Esophagus squamous epithelium (tissue), 5 donors: ENCODE measurements around the gene CDC20. TPM values are rescaled to one million over a fixed set of nuclear protein-coding genes. Genes with fewer than 3 reads are reported as not detected.

ENCODE experiments used
- DNase-seq: peaks from one replicate; lab custom pipeline; 2025; lab: John Stamatoyannopoulos, UW
- H3K27ac ChIP-seq, 4 donors: fragments of 200-600 bp; sonication (generic); one replicate each; pipeline ENCODE4 v1.5.1; 2016 to 2019; ENCODE audit warnings: mild to moderate bottlenecking in 1 of 4
- H3K27me3 ChIP-seq, 4 donors: fragments of 200-600 bp; sonication (generic); 1 replicate in 3 of 4; 2 replicates in 1 of 4; pipeline versions ENCODE4 v1.5.1 to v1.6.0; 2017 to 2021; ENCODE audit warnings: antibody characterized with exemption in 1 of 4
- H3K36me3 ChIP-seq, 3 donors: fragments of 200-600 bp; sonication (generic); one replicate each; pipeline ENCODE4 v1.5.1; 2016 to 2019
- H3K4me1 ChIP-seq, 3 donors: fragments of 200-600 bp; sonication (generic); one replicate each; pipeline ENCODE4 v1.5.1; 2017 to 2019
- H3K4me3 ChIP-seq, 4 donors: fragments of 200-600 bp; sonication (generic); 1 replicate in 3 of 4; 2 replicates in 1 of 4; pipeline ENCODE4 v1.5.1; 2016 to 2019; ENCODE audit warnings: mild to moderate bottlenecking in 2 of 4, moderate library complexity in 1 of 4
- H3K9me3 ChIP-seq, 3 donors: fragments of 200-600 bp; sonication (generic); one replicate each; pipeline ENCODE4 v1.5.1; 2016 to 2019
- CTCF ChIP-seq, 6 experiments: fragments of 450-650 bp in 4 of 6; fragments of 200-600 bp in 2 of 6; sonication (generic) in 2 of 6; IDR thresholded peaks; one replicate each; pipeline ENCODE4 v1.5.1; 2016 to 2019; ENCODE audit warnings: antibody characterized with exemption in 6 of 6, mild to moderate bottlenecking in 4 of 6, moderate library complexity in 4 of 6
- POLR2A ChIP-seq, 4 donors: fragments of 450-650 bp; IDR thresholded peaks; one replicate each; pipeline ENCODE4 v1.6.1; 2017; ENCODE audit warnings: antibody characterized with exemption in 4 of 4, mild to moderate bottlenecking in 4 of 4, moderate library complexity in 3 of 4
- WGBS, 2 donors: methylation state at CpG; one replicate each; pipeline ENCODE4 v1.1.5; 2018; 5-methylcytosine and 5-hydroxymethylcytosine counted together
- intact Hi-C: fragments of 100-400 bp; cut with DNase I; formaldehyde crosslinking; loops from one replicate; pipeline ENCODE4 v1.15.0; 2022
- total RNA-seq, 4 donors: library from RNA; depleted of rRNA; stranded (reverse); fragments of >200 nt; gene quantifications; one replicate each; pipeline ENCODE4 v1.1.0, GENCODE V29; 2016
- donor health status: DM: yes; HTN: yes; CAD: no.

The CDC20 gene
- total RNA-seq, 4 donors from 2014 or later, result 16.5 to 96.0 (median 33.6) TPM

DNA sequence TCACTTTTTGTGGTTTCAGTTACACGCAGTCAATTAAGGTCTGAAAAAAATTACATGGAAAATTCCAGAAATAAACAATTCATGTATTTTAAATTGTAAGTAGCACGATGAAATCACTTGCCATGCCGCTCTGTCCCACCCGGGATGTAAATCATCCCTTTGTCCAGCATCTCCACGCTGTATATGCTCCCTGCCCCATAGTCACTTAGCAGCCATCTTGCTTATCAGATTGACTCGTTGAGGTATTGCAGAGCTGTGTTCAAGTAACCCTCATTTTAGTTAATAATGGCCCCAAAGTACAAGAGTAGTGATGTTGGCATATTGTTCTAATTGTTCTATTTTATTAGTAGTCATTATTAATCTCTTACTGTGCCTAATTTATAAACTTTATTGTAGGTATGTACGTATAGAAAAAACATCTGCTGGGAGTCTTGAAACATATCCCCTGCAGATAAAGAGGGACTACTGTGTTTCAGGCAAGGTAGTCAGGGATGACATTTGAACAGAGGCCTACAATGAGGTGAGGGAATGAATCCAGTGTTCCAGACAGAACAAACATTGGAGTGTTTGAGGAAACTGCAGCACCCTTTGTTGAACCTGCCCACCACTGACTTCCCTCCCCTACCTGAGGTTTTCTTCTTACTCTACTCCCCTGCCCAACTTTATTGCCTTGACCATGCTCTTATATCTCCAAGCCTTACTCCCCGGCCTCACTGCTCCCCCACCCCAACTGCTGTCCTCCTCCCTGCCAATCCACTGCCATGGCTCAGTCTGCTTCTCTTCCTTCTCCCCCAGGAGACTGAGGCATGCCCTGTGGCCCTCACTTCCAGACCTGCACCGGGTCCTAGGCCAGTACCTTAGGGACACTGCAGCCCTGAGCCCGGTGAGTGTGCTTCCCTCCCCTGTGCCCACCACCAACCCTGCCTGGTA lies 7.1 kb upstream of the CDC20 start:
- DNase-seq, result no peak
- Histone ChIP-seq H3K4me1 (peaks cover 0 to 29% (median 8%) of the 10 kb centered on the region in 3 donors), H3K9me3 (no peaks in the 10 kb centered on the region), H3K36me3 (no peaks in the 10 kb centered on the region), H3K27me3 (no peaks in the 10 kb centered on the region), H3K4me3 (no peak overlapping the region), H3K27ac (no peak overlapping the region)
- intact Hi-C loops, result no loop called here
- WGBS, 2 donors, result 81 to 89% methylated on average over 9 to 10 of the region's 10 CpGs
- TF ChIP-seq CTCF (IDR thresholded peaks at IDR 0.05) (no peak), POLR2A (IDR thresholded peaks at IDR 0.05) (no peak)

GRCh38 chr1:43352351-43352705 lies 6.5 kb upstream of the CDC20 start:
- no peak overlapping the region for H3K4me3 ChIP-seq
- H3K36me3 ChIP-seq, result no peaks in the 10 kb centered on the region
- intact Hi-C loops, result no loop called here
- no peaks in the 10 kb centered on the region for H3K9me3 ChIP-seq
- H3K27me3 ChIP-seq, result no peaks in the 10 kb centered on the region
- peaks cover 0 to 30% (median 8%) of the 10 kb centered on the region in 3 donors for H3K4me1 ChIP-seq
- H3K27ac ChIP-seq, result no peak overlapping the region
- DNase-seq, result no peak
- TF ChIP-seq CTCF (IDR thresholded peaks at IDR 0.05) (no peak), POLR2A (IDR thresholded peaks at IDR 0.05) (no peak)
- 93 to 100% methylated on average over 1 to 2 of the region's 2 CpGs for WGBS, 2 donors

- peaks cover 3 to 32% (median 12%) of the 10 kb centered on the region in 3 donors for H3K4me1 ChIP-seq
- no peak for TF ChIP-seq CTCF (IDR thresholded peaks at IDR 0.05)
- no peak for TF ChIP-seq POLR2A (IDR thresholded peaks at IDR 0.05)
- no peak for DNase-seq
- H3K9me3 ChIP-seq, result no peaks in the 10 kb centered on the region
- 62 to 68% methylated on average over 3 of the region's 3 CpGs for WGBS, 2 donors
- H3K27me3 ChIP-seq, result no peaks in the 10 kb centered on the region
- no peak overlapping the region for H3K4me3 ChIP-seq
- no peak overlapping the region for H3K27ac ChIP-seq
- intact Hi-C loops, result no loop called here
- H3K36me3 ChIP-seq, result no peaks in the 10 kb centered on the region
Observed at GRCh38 chr1:43352881-43353280, 5.9 kb upstream of the CDC20 start.

DNA sequence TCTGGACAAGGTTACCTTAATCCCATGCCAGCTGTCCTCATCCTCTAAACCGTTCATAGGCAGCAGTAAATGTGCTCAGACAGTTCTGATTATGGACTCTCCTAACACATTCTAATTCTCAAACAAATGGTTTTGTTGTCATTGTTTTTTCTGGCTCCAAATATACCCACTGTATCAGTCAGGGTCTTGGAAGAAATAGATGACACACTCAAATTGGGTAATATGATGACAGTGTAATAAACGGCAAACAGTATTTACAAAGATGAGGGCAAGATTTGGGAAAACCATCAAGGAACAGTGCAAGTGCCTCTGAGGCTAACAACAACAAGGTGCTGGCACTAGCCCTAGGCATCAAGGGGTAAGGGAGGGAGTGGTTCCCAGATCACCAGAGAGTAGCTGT lies 4.3 kb upstream of the CDC20 start:
- TF ChIP-seq POLR2A (IDR thresholded peaks at IDR 0.05), result no peak
- no peak for TF ChIP-seq CTCF (IDR thresholded peaks at IDR 0.05)
- no peak overlapping the region for H3K4me3 ChIP-seq
- DNase-seq, result no peak
- peak overlapping the region in 1 of 4 donors; percentile 2 for H3K27ac ChIP-seq
- no peaks in the 10 kb centered on the region for H3K9me3 ChIP-seq
- H3K36me3 ChIP-seq, result no peaks in the 10 kb centered on the region
- H3K4me1 ChIP-seq, result peaks cover 11 to 29% (median 14%) of the 10 kb centered on the region in 3 donors
- H3K27me3 ChIP-seq, result no peaks in the 10 kb centered on the region
- intact Hi-C loops, result no loop called here
- 63 to 81% methylated on average over 2 of the region's 2 CpGs for WGBS, 2 donors

GRCh38 chr1:43354936-43355335 lies 3.8 kb upstream of the CDC20 start:
- intact Hi-C loops, result no loop called here
- Histone ChIP-seq H3K27ac (no peak overlapping the region), H3K36me3 (no peaks in the 10 kb centered on the region), H3K9me3 (no peaks in the 10 kb centered on the region), H3K4me3 (no peak overlapping the region), H3K27me3 (no peaks in the 10 kb centered on the region), H3K4me1 (peaks cover 15 to 29% (median 18%) of the 10 kb centered on the region in 3 donors)
- 100% methylated on average over 2 of the region's 2 CpGs; no CpG with 5 or more reads in 1 of the 2 donors for WGBS, 2 donors
- no peak for DNase-seq
- no peak for TF ChIP-seq CTCF (IDR thresholded peaks at IDR 0.05)
- TF ChIP-seq POLR2A (IDR thresholded peaks at IDR 0.05), result no peak
